ENCODE data around the gene UBAP1.
"Not testable (repeated sequence)": the region's sequence is repeated elsewhere in the genome, so short reads cannot be mapped to it uniquely, and the experiment has no call there.

Gene UBAP1

GRCh38 chr9:34256987-34257585 is 78.2 kb downstream of the UBAP1 start:
- TF ChIP-seq, protein P1, sequence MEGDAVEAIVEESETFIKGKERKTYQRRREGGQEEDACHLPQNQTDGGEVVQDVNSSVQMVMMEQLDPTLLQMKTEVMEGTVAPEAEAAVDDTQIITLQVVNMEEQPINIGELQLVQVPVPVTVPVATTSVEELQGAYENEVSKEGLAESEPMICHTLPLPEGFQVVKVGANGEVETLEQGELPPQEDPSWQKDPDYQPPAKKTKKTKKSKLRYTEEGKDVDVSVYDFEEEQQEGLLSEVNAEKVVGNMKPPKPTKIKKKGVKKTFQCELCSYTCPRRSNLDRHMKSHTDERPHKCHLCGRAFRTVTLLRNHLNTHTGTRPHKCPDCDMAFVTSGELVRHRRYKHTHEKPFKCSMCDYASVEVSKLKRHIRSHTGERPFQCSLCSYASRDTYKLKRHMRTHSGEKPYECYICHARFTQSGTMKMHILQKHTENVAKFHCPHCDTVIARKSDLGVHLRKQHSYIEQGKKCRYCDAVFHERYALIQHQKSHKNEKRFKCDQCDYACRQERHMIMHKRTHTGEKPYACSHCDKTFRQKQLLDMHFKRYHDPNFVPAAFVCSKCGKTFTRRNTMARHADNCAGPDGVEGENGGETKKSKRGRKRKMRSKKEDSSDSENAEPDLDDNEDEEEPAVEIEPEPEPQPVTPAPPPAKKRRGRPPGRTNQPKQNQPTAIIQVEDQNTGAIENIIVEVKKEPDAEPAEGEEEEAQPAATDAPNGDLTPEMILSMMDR (IDR thresholded peaks at IDR 0.05; ENCODE audit: low read depth, low read length): no peak
- no peak for DNase-seq
- Histone ChIP-seq H3K27me3 (no peaks in the 10 kb centered on the region), H3K9me3 (no peaks in the 10 kb centered on the region), H3K36me3 (peaks cover 46% of the 10 kb centered on the region), H3K4me3 (ENCODE audit: low read depth, low read length) (no peak overlapping the region), H3K4me1 (peaks cover 10% of the 10 kb centered on the region)

GRCh38 chr9:34259315-34259714 is 80.5 kb downstream of the UBAP1 start:
- H3K36me3 ChIP-seq: peaks cover 30% of the 10 kb centered on the region
- no peak overlapping the region for H3K4me3 ChIP-seq (ENCODE audit: low read depth, low read length)
- no peak for DNase-seq
- no peaks in the 10 kb centered on the region for H3K27me3 ChIP-seq
- TF ChIP-seq, protein P1 (IDR thresholded peaks at IDR 0.05; ENCODE audit: low read depth, low read length): no peak
- H3K9me3 ChIP-seq: no peaks in the 10 kb centered on the region
- peaks cover 6% of the 10 kb centered on the region; the same call in 1 of the 2 replicates for H3K4me1 ChIP-seq

- Histone ChIP-seq H3K36me3 (peaks cover 8% of the 10 kb centered on the region), H3K4me3 (ENCODE audit: low read depth, low read length) (no peak overlapping the region), H3K4me1 (no peaks in the 10 kb centered on the region), H3K9me3 (no peaks in the 10 kb centered on the region), H3K27me3 (no peaks in the 10 kb centered on the region)
- TF ChIP-seq, protein P1 (IDR thresholded peaks at IDR 0.05; ENCODE audit: low read depth, low read length): no peak
- DNase-seq: no peak
Measured at GRCh38 chr9:34262971-34263370, 84.1 kb downstream of the UBAP1 start.

DNA sequence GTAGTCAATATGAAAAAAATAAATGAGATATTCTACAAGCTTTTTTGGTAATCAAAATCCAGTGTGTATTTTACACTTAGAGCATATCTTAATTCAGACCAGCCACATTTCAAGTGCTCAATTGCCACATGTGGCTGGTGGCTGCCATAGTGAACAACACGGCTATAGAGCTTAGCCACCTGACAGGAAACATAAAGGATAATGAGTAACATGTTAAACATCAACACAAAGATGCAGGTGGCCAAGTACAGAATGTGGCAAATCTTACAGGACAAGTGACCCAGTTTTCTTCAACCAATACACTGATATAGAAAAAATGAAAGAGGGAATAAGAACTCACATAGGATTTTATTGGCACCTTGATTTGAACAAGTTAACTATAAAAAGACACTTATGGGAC is 88.8 kb downstream of the UBAP1 start:
- Histone ChIP-seq H3K4me1 (peaks cover 3% of the 10 kb centered on the region; the same call in 1 of the 2 replicates), H3K36me3 (peaks cover 5% of the 10 kb centered on the region), H3K9me3 (no peaks in the 10 kb centered on the region), H3K4me3 (ENCODE audit: low read depth, low read length) (no peak overlapping the region), H3K27me3 (no peaks in the 10 kb centered on the region)
- no peak for DNase-seq
- TF ChIP-seq, protein P1 (IDR thresholded peaks at IDR 0.05; ENCODE audit: low read depth, low read length): no peak

GRCh38 chr9:34271265-34272006 is 92.6 kb downstream of the UBAP1 start:
- peaks cover 3% of the 10 kb centered on the region; the same call in 1 of the 2 replicates for H3K4me1 ChIP-seq
- no peaks in the 10 kb centered on the region for H3K27me3 ChIP-seq
- DNase-seq: no peak
- no peak overlapping the region for H3K4me3 ChIP-seq (ENCODE audit: low read depth, low read length)
- no peaks in the 10 kb centered on the region for H3K9me3 ChIP-seq
- peaks cover 5% of the 10 kb centered on the region for H3K36me3 ChIP-seq
- TF ChIP-seq, protein P1 (IDR thresholded peaks at IDR 0.05; ENCODE audit: low read depth, low read length): no peak

DNA sequence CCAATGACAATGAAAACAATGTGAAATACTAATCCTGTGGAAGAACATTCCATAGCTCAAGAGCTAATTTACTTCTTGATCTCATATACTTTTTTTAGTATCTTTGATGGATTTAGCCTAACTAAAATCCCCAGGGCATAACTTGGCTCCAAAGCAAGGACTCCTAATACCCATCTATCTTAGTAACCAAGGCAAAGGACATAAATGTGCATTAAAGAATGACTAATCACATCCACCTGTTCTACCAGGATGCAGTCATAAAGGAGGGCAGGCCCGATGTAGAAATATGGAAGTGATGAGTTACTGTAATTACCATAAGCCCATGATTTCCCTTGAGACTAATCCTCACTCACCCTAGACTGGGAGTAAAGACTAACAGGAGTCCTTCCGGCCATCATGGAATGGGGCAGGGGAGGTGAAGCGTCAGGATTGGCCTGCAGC is 93.3 kb downstream of the UBAP1 start:
- no peak overlapping the region for H3K4me3 ChIP-seq (ENCODE audit: low read depth, low read length)
- no peaks in the 10 kb centered on the region for H3K9me3 ChIP-seq
- H3K36me3 ChIP-seq: peaks cover 5% of the 10 kb centered on the region
- no peak for DNase-seq
- TF ChIP-seq, protein P1 (IDR thresholded peaks at IDR 0.05; ENCODE audit: low read depth, low read length): no peak
- H3K27me3 ChIP-seq: no peaks in the 10 kb centered on the region
- H3K4me1 ChIP-seq: peaks cover 3% of the 10 kb centered on the region; the same call in 1 of the 2 replicates

DNA sequence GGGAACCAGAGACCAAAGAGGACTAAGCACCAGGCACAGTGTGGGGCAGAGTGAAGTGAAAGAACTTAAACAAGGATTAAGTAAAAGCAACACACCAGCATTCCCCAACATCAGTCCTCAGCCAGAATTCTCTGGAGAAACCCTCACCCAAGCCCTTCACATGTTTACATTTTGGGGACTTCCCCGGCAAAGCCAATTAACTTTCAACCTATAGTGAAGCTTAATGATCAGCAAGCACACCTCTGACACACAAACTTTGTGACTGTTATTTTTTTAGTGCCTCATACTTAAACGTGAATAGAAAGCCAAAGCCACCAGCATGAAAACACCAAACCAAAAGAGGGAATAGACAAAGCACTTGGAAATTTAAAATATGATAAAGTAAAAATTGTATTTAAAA is 94.7 kb downstream of the UBAP1 start:
- not testable (repeated sequence) for H3K4me3 ChIP-seq (ENCODE audit: low read depth, low read length); DNase-seq; H3K9me3 ChIP-seq; H3K27me3 ChIP-seq; H3K36me3 ChIP-seq; H3K4me1 ChIP-seq

All from BE2C (cell line).